ENCODE results near the gene NUDT17. TPM values are rescaled to one million over a fixed set of nuclear protein-coding genes. Genes with fewer than 3 reads are reported as not detected.

NUDT17 gene
- total and polyA plus RNA-seq, 9 of the 15 experiments (the other 6 are each of a cell fraction or from before 2014, with no cell fraction given), result 2.1 to 10.0 (median 6.1) TPM

- TF ChIP-seq TSHZ1 (CRISPR knock-in tag; IDR thresholded peaks at IDR 0.05), result no peak
- no peak for TF ChIP-seq E2F8 (IDR thresholded peaks at IDR 0.05; ENCODE audit: low read depth, partially characterized antibody)
- TF ChIP-seq PPARD (CRISPR knock-in tag; IDR thresholded peaks at IDR 0.05), result no peak
- no peak for TF ChIP-seq NR1H2 (CRISPR knock-in tag; IDR thresholded peaks at IDR 0.05)
- TF ChIP-seq VEZF1 (CRISPR knock-in tag; IDR thresholded peaks at IDR 0.05), result peak; percentile 87
- TF ChIP-seq ZNF584 (CRISPR knock-in tag; IDR thresholded peaks at IDR 0.05; ENCODE audit: low read depth), result no peak
- TF ChIP-seq ZNF764 (CRISPR knock-in tag; IDR thresholded peaks at IDR 0.05; ENCODE audit: low read depth), result no peak
- no peak for TF ChIP-seq TCFL5 (CRISPR knock-in tag; conservative IDR thresholded peaks at IDR 0.05)
- peak; percentile 85 for TF ChIP-seq PCBP1 (IDR thresholded peaks at IDR 0.05; ENCODE audit: low read depth, low read length, poor library complexity, severe bottlenecking)
- no peak for TF ChIP-seq ETS2 (tag; IDR thresholded peaks at IDR 0.05; ENCODE audit: borderline replicate concordance, poor library complexity, severe bottlenecking)
- no peak for TF ChIP-seq ZNF133 (CRISPR knock-in tag; IDR thresholded peaks at IDR 0.05)
- peak; percentile 91 to 97 for TF ChIP-seq MAZ (CRISPR knock-in tag; conservative IDR thresholded peaks at IDR 0.05 in 1 of 2, IDR thresholded peaks at IDR 0.05 in 1 of 2)
- no peak for TF ChIP-seq CBFA2T3 (IDR thresholded peaks at IDR 0.05)
- no peak for TF ChIP-seq SRF (CRISPR knock-in tag; IDR thresholded peaks at IDR 0.05)
- peak; percentile 54; the same call in 1 of the 2 replicates for TF ChIP-seq ETS1 (conservative IDR thresholded peaks at IDR 0.05; ENCODE audit: control insufficient read depth, low read depth, low read length)
- TF ChIP-seq ZNF512 (tag; IDR thresholded peaks at IDR 0.05), result no peak
Measured at GRCh38 chr1:145858901-145859490, 13.6 kb downstream of the NUDT17 start, which contains the start of gene PIAS3 (continued).
